Raji (cell line): Measurements from ENCODE around the gene CST2.

ENCODE experiments used
- POLR2A ChIP-seq: IDR thresholded peaks from 2 replicates; pipeline ENCODE4 v1.6.1; 2011; ENCODE audit warnings: low read depth, low read length, control low read depth; ENCODE audit not compliant: insufficient read depth

The CST2 gene

GRCh38 chr20:23823111-23823510 lies 3.4 kb downstream of the CST2 start:
- TF ChIP-seq POLR2A = no peak

- TF ChIP-seq POLR2A = no peak
Observed at GRCh38 chr20:23820493-23820892, 6.0 kb downstream of the CST2 start.

- no peak for TF ChIP-seq POLR2A
Observed at GRCh38 chr20:23800865-23801264, 25.7 kb downstream of the CST2 start.

- TF ChIP-seq POLR2A = no peak
Observed at GRCh38 chr20:23795526-23795925, 31.0 kb downstream of the CST2 start.

- no peak for TF ChIP-seq POLR2A
Observed at GRCh38 chr20:23794841-23795240, 31.7 kb downstream of the CST2 start.

- no peak for TF ChIP-seq POLR2A
Observed at GRCh38 chr20:23794065-23794464, 32.5 kb downstream of the CST2 start.

GRCh38 chr20:23783447-23783846 lies 43.1 kb downstream of the CST2 start:
- TF ChIP-seq POLR2A = no peak

GRCh38 chr20:23782366-23782983 lies 44.1 kb downstream of the CST2 start:
- TF ChIP-seq POLR2A = no peak

- TF ChIP-seq POLR2A = no peak
Observed at GRCh38 chr20:23776067-23776771, 50.3 kb downstream of the CST2 start.

- no peak for TF ChIP-seq POLR2A
Observed at GRCh38 chr20:23774081-23774480, 52.4 kb downstream of the CST2 start.
